A549 (cell line): ENCODE results near the gene SHFL. TPM values are rescaled to one million over a fixed set of nuclear protein-coding genes. Genes with fewer than 3 reads are reported as not detected.
A peak's percentile ranks its signal among the peaks of the same experiment; 100 is the strongest.

ENCODE experiments used
- ATAC-seq, 2 experiments: fragments of 200-7000 bp in 1 of 2; fragments of >200 bp in 1 of 2; cut with Nextera tagmentation in 1 of 2; cut with Tn5 transposase in 1 of 2; 3 replicates each; pipeline versions ENCODE4 v1.8.0 to v1.9.1; 2018 to 2020; ENCODE audit warnings: mild to moderate bottlenecking in 1 of 2, moderate library complexity in 1 of 2
- CTCF ChIA-PET: fragments of 300-600 bp; sonication (Branson Sonifier 250); formaldehyde crosslinking; extraction: SDS; loops from one replicate; lab custom pipeline; 2021; ENCODE audit warnings: antibody characterized with exemption, inconsistent platforms; lab: Yijun Ruan, JAX
- POLR2A ChIA-PET: fragments of 350-600 bp; formaldehyde crosslinking; extraction: SDS; loops from one replicate; lab custom pipeline; 2021; ENCODE audit warnings: antibody characterized with exemption, inconsistent platforms; lab: Yijun Ruan, JAX
- DNase-seq, 2 experiments: peaks; one replicate each; pipeline versions ENCODE4 v3.0.0 to v3.0.0-alpha.2; 2011 to 2016; ENCODE audit warnings: low read depth in 1 of 2, low spot score in 1 of 2
- FAIRE-seq: peaks from 2 replicates; lab custom pipeline; 2011; peaks lifted over from hg19 to GRCh38; lab: Jason Lieb, UNC
- H3K27ac ChIP-seq, 2 experiments: fragments of >200 bp; sonication (Bioruptor Twin); formaldehyde crosslinking; 3 replicates each; pipeline ENCODE4 v1.5.1; 2016 to 2017
- H3K4me1 ChIP-seq: fragments of >200 bp; sonication (Bioruptor Twin); formaldehyde crosslinking; 3 replicates; pipeline ENCODE4 v1.6.1; 2016
- H3K4me2 ChIP-seq: fragments of >200 bp; sonication (Bioruptor Twin); formaldehyde crosslinking; 3 replicates; pipeline ENCODE4 v1.6.1; 2016
- H3K4me3 ChIP-seq: fragments of >200 bp; sonication (Bioruptor Twin); formaldehyde crosslinking; 3 replicates; pipeline ENCODE4 v1.5.1; 2016
- H3K9me3 ChIP-seq: fragments of >200 bp; sonication (Bioruptor Twin); formaldehyde crosslinking; 3 replicates; pipeline ENCODE4 v1.6.1; 2016
- BHLHE40 ChIP-seq: IDR thresholded peaks from 2 replicates; pipeline ENCODE4 v1.6.1; 2012; ENCODE audit warnings: low read depth, low read length, inconsistent platforms
- CBX2 ChIP-seq: fragments of 200-600 bp; sonication (generic); IDR thresholded peaks from 2 replicates; pipeline ENCODE4 v1.6.1; 2016; ENCODE audit warnings: low read depth, mild to moderate bottlenecking, borderline replicate concordance
- CBX8 ChIP-seq: fragments of 200-600 bp; sonication (generic); IDR thresholded peaks from 2 replicates; pipeline ENCODE4 v1.6.1; 2016
- CHD4 ChIP-seq: fragments of 200-600 bp; sonication (generic); IDR thresholded peaks from 2 replicates; pipeline ENCODE4 v1.6.1; 2016; ENCODE audit warnings: antibody characterized with exemption, mild to moderate bottlenecking, borderline replicate concordance
- CTCF ChIP-seq: fragments of >200 bp; sonication (Bioruptor Twin); formaldehyde crosslinking; IDR thresholded peaks from 3 replicates; pipeline ENCODE4 v1.5.1; 2016
- ELK1 ChIP-seq: fragments of 150-350 bp; IDR thresholded peaks from 2 replicates; pipeline ENCODE4 v1.6.1; 2014; ENCODE audit warnings: low read depth, mild to moderate bottlenecking, low read length
- FOXS1 ChIP-seq: fragments of 250-450 bp; sonication (Bioruptor Pico); IDR thresholded peaks from 2 replicates; pipeline ENCODE4 v1.5.0; 2020; ENCODE audit warnings: mild to moderate bottlenecking, moderate library complexity
- HOXA7 ChIP-seq: fragments of 250-450 bp; sonication (Bioruptor Pico); IDR thresholded peaks from 2 replicates; pipeline ENCODE4 v1.5.0; 2020; ENCODE audit warnings: mild to moderate bottlenecking, moderate library complexity
- JUNB ChIP-seq: fragments of >200 bp; sonication (Bioruptor Twin); formaldehyde crosslinking; IDR thresholded peaks from 2 replicates; pipeline ENCODE4 v1.6.1; 2016
- KDM5A ChIP-seq: fragments of 200-600 bp; sonication (generic); IDR thresholded peaks from 2 replicates; pipeline ENCODE4 v1.6.1; 2016; ENCODE audit warnings: antibody characterized with exemption, mild to moderate bottlenecking
- MAZ ChIP-seq: fragments of 150-350 bp; IDR thresholded peaks from 2 replicates; pipeline ENCODE4 v1.6.1; 2014; ENCODE audit warnings: antibody characterized with exemption, low read depth, low read length, borderline replicate concordance
- MYC ChIP-seq: IDR thresholded peaks from 2 replicates; pipeline ENCODE4 v1.6.1; 2012; ENCODE audit warnings: mild to moderate bottlenecking, inconsistent platforms, low read length, improper control_type of control experiment, borderline replicate concordance
- NFE2L2 ChIP-seq: fragments of 150-350 bp; conservative IDR thresholded peaks from 2 replicates; pipeline ENCODE4 v1.6.1; 2014; ENCODE audit warnings: low read length
- PHF8 ChIP-seq: fragments of 200-600 bp; sonication (generic); IDR thresholded peaks from 2 replicates; pipeline ENCODE4 v1.6.1; 2016; ENCODE audit warnings: low read depth, mild to moderate bottlenecking, antibody characterized with exemption, moderate library complexity, borderline replicate concordance
- POLR2A ChIP-seq: IDR thresholded peaks from 2 replicates; pipeline ENCODE4 v1.6.1; 2012; ENCODE audit warnings: mild to moderate bottlenecking, low read length
- RCOR1 ChIP-seq: fragments of 150-350 bp; IDR thresholded peaks from 2 replicates; pipeline ENCODE4 v1.6.1; 2014; ENCODE audit warnings: antibody characterized with exemption, low read length, low read depth
- SMC3 ChIP-seq: fragments of >200 bp; sonication (Bioruptor Twin); formaldehyde crosslinking; IDR thresholded peaks from 3 replicates; pipeline ENCODE4 v1.6.1; 2018; ENCODE audit warnings: inconsistent platforms
- SREBF2 ChIP-seq: fragments of 450-650 bp; IDR thresholded peaks from 2 replicates; pipeline ENCODE4 v1.6.1; 2014; ENCODE audit warnings: mild to moderate bottlenecking, moderate library complexity
- USF2 ChIP-seq: fragments of 450-650 bp; IDR thresholded peaks from 2 replicates; pipeline ENCODE4 v1.6.1; 2014; ENCODE audit warnings: antibody characterized with exemption
- ZC3H11A ChIP-seq: fragments of 450-650 bp; IDR thresholded peaks from 2 replicates; pipeline ENCODE4 v1.6.1; 2014; ENCODE audit warnings: antibody characterized with exemption, mild to moderate bottlenecking
- ZFP36 ChIP-seq: fragments of 450-650 bp; IDR thresholded peaks from 2 replicates; pipeline ENCODE4 v1.6.1; 2014; ENCODE audit warnings: borderline replicate concordance; ENCODE audit not compliant: partially characterized antibody
- ZNF302 ChIP-seq: fragments of 250-450 bp; sonication (Bioruptor Pico); IDR thresholded peaks from 2 replicates; pipeline ENCODE4 v1.9.0; 2021; ENCODE audit warnings: inconsistent platforms, mild to moderate bottlenecking, moderate library complexity
- ZSCAN20 ChIP-seq: fragments of 250-450 bp; sonication (Bioruptor Pico); IDR thresholded peaks from 2 replicates; pipeline ENCODE4 v1.8.0; 2022; ENCODE audit warnings: mild to moderate bottlenecking, moderate library complexity
- WGBS: methylation state at CpG from one replicate; pipeline ENCODE4 v1.1.6; 2017; ENCODE audit errors: missing lambda C conversion rate; 5-methylcytosine and 5-hydroxymethylcytosine counted together
- polyA plus RNA-seq, 4 experiments: library from polyadenylated mRNA; depleted of rRNA in 3 of 4; stranded (reverse); fragments of >200 nt; fragmentation: RNase III in 1 of 4; extraction: RNeasy Plus Mini Kit Qiagen cat#74134 plus additional on column Dnase treatment in 1 of 4; gene quantifications; 2 replicates in 3 of 4; 3 replicates in 1 of 4; pipeline ENCODE4 v1.2.3, GENCODE V29; 2011 to 2017

The SHFL gene
- polyA plus RNA-seq, 2 of the 4 experiments (the other 2 are of a cell fraction) = 10.1 to 12.5 TPM

- FAIRE-seq (no peak), DNase-seq (no peak), ATAC-seq (no peak)
- 74% methylated on average over 9 of the region's 9 CpGs for WGBS
- Histone ChIP-seq H3K27ac (no peak overlapping the region), H3K4me1 (peaks cover 7% of the 10 kb centered on the region), H3K9me3 (no peaks in the 10 kb centered on the region), H3K4me2 (no peak overlapping the region), H3K4me3 (no peak overlapping the region)
- ChIA-PET CTCF (interaction anchor here (1.2 kb wide), 3 partner anchors 15 to 166 kb away, joined by 3 read pairs; no protein-coding TSS in a partner anchor), POLR2A (no interaction called here)
- TF ChIP-seq HOXA7 (CRISPR knock-in tag) (no peak), ZFP36 (no peak), SREBF2 (no peak), RCOR1 (no peak), JUNB (no peak), POLR2A (no peak), ELK1 (no peak), PHF8 (no peak), FOXS1 (CRISPR knock-in tag) (no peak)
Observed at GRCh38 chr19:10083911-10084310, 2.2 kb upstream of the SHFL start.

- peaks cover 4% of the 10 kb centered on the region; the same call in 2 of the 3 replicates for H3K4me1 ChIP-seq
- H3K9me3 ChIP-seq = no peaks in the 10 kb centered on the region
- no peak for ATAC-seq
- no peak overlapping the region for H3K4me3 ChIP-seq
- 63% methylated on average over 3 of the region's 3 CpGs for WGBS
- no peak for FAIRE-seq
- POLR2A ChIA-PET = no interaction called here
- no peak overlapping the region for H3K27ac ChIP-seq
- no peak for TF ChIP-seq CTCF
- no peak for TF ChIP-seq ZNF302 (CRISPR knock-in tag)
- no peak for TF ChIP-seq CBX2
- TF ChIP-seq ZFP36 = no peak
- no peak for TF ChIP-seq BHLHE40
- TF ChIP-seq, all 56 proteins: peak for 0
- CTCF ChIA-PET = interaction anchor here (1.2 kb wide), 3 partner anchors 14 to 165 kb away, joined by 3 read pairs; no protein-coding TSS in a partner anchor
- no peak overlapping the region for H3K4me2 ChIP-seq
- no peak for DNase-seq
Observed at GRCh38 chr19:10084803-10085202, 1.3 kb upstream of the SHFL start.

- ChIA-PET CTCF (no interaction called here), POLR2A (no interaction called here)
- Histone ChIP-seq H3K4me2 (peak overlapping the region; percentile 85), H3K4me1 (peaks cover 4% of the 10 kb centered on the region; the same call in 2 of the 3 replicates), H3K9me3 (no peaks in the 10 kb centered on the region), H3K27ac (peak overlapping the region; percentile 91 to 98), H3K4me3 (peak overlapping the region; percentile 80)
- 37% methylated on average over 22 of the region's 43 CpGs for WGBS
- DNase-seq (no peak), ATAC-seq (peak in 1 of 2 experiments; percentile 15; a peak in 3 of 6 replicates), FAIRE-seq (no peak)
- no peak for TF ChIP-seq ZSCAN20 (CRISPR knock-in tag)
- TF ChIP-seq ZFP36 = no peak
- TF ChIP-seq ZNF302 (CRISPR knock-in tag) = no peak
- TF ChIP-seq CHD4 = no peak
- TF ChIP-seq USF2 = no peak
- no peak for TF ChIP-seq KDM5A
- no peak for TF ChIP-seq MAZ
- no peak for TF ChIP-seq RCOR1
- TF ChIP-seq SMC3 = no peak
- no peak for TF ChIP-seq NFE2L2
- TF ChIP-seq CBX8 = no peak
- TF ChIP-seq ZC3H11A = no peak
- TF ChIP-seq MYC = no peak
Observed at GRCh38 chr19:10086591-10087192, 575 bp downstream of the SHFL start.
